Sigmoid colon (tissue), 7 donors: ENCODE data around the gene TNNC2. TPM values are rescaled to one million over a fixed set of nuclear protein-coding genes. Genes with fewer than 3 reads are reported as not detected.

Experiments
- DNase-seq: peaks from one replicate; pipeline ENCODE4 v3.0.0-alpha.2; 2019
- H3K27ac ChIP-seq, 4 donors: fragments of 200-600 bp; sonication (generic); one replicate each; pipeline ENCODE4 v1.5.1; 2016 to 2019; ENCODE audit warnings: mild to moderate bottlenecking in 1 of 4
- H3K27me3 ChIP-seq, 3 donors: fragments of 200-600 bp; sonication (generic); one replicate each; pipeline ENCODE4 v1.5.1; 2019; ENCODE audit warnings: mild to moderate bottlenecking in 1 of 3
- H3K36me3 ChIP-seq, 4 donors: fragments of 200-600 bp; sonication (generic); one replicate each; pipeline ENCODE4 v1.5.1; 2016 to 2019
- H3K4me1 ChIP-seq, 4 donors: fragments of 200-600 bp; sonication (generic); one replicate each; pipeline ENCODE4 v1.5.1; 2017 to 2019
- H3K4me3 ChIP-seq, 4 donors: fragments of 200-600 bp; sonication (generic); one replicate each; pipeline ENCODE4 v1.5.1; 2017 to 2019; ENCODE audit warnings: mild to moderate bottlenecking in 2 of 4, moderate library complexity in 1 of 4
- H3K9me3 ChIP-seq, 4 donors: fragments of 200-600 bp in 3 of 4; sonication (generic) in 3 of 4; one replicate each; pipeline versions ENCODE4 v1.5.1 to v1.6.1; 2013 to 2019
- EP300 ChIP-seq, 4 donors: sonication (generic); formaldehyde crosslinking; IDR thresholded peaks; one replicate each; pipeline ENCODE4 v1.6.1; 2017; ENCODE audit warnings: antibody characterized with exemption in 4 of 4
- POLR2A ChIP-seq, 2 donors: fragments of 450-650 bp; IDR thresholded peaks; one replicate each; pipeline ENCODE4 v1.6.1; 2016; ENCODE audit warnings: antibody characterized with exemption in 2 of 2, mild to moderate bottlenecking in 2 of 2, moderate library complexity in 2 of 2
- POLR2AphosphoS5 ChIP-seq, 4 donors: sonication (generic); formaldehyde crosslinking; IDR thresholded peaks; one replicate each; pipeline ENCODE4 v1.6.1; 2017; ENCODE audit warnings: antibody characterized with exemption in 4 of 4
- WGBS, 2 donors: extraction: QIAGEN DNeasy Blood & Tissue Kit; methylation state at CpG; one replicate each; pipeline ENCODE4 v1.1.7; 2013; 5-methylcytosine and 5-hydroxymethylcytosine counted together
- intact Hi-C: fragments of 100-400 bp; cut with DNase I; formaldehyde crosslinking; loops from one replicate; pipeline ENCODE4 v1.15.1; 2023
- polyA plus RNA-seq, 3 donors: library from polyadenylated mRNA; stranded (reverse); fragments of 200-250 nt; gene quantifications; one replicate each; pipeline ENCODE4 v1.2.3, GENCODE V29; 2013
- total RNA-seq, 4 donors: library from RNA; depleted of rRNA; stranded (reverse); fragments of >200 nt; gene quantifications; one replicate each; pipeline ENCODE4 v1.1.0, GENCODE V29; 2016
- TF ChIP-seq, protein P1 (sequence below), 4 experiments: fragments of 450-650 bp in 3 of 4; fragments of 200-600 bp in 1 of 4; IDR thresholded peaks; one replicate each; pipeline ENCODE4 v1.5.1; 2016 to 2019; ENCODE audit warnings: antibody characterized with exemption in 4 of 4, mild to moderate bottlenecking in 3 of 4, moderate library complexity in 2 of 4
- donor health status: healthy with polysubstance abuse.
- donor health status: Bipolar disorder and iron deficiency.
- donor health status: healthy.

Gene TNNC2
- total and polyA plus RNA-seq, 7 donors, result 0.95 to 15.6 (median 2.9) TPM; not detected in 2

DNA sequence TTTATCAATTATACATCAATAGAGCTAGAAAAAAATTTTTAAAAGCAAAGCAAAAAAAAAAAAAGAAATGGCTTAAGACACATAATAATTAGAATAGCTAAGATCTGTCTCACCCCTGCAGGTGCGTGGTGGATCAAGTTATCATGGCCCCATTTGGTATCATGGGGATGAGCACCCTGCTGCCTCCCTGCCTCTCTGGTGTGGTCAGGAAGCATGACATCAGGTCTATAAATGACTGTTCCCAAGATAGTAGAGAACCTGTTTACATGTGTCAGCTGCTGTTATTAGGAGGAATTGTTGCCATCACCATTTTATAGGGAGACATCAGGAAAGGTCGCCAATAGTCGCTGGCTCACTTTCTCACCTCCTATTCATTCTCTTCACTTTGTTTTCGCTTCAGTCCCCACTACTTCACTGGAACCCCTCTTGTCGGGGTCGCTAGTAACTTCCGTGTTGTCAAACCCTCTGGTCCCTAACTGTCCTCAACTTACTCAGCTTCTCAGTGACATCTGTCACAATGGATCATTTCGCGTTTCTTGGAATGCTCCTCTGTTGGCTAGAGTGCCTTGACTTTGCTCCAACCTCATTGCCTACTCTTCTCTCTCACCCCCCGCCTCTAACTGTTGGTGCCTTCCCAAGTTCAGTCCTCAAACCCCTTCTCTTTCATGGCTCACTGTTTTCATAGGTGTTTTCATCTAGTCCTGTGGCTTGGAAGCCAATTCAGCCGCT lies 30.6 kb downstream of the TNNC2 start:
- TF ChIP-seq EP300 (IDR thresholded peaks at IDR 0.05) (no peak), POLR2A (IDR thresholded peaks at IDR 0.05) (no peak), POLR2AphosphoS5 (IDR thresholded peaks at IDR 0.05) (no peak)
- TF ChIP-seq, protein P1, sequence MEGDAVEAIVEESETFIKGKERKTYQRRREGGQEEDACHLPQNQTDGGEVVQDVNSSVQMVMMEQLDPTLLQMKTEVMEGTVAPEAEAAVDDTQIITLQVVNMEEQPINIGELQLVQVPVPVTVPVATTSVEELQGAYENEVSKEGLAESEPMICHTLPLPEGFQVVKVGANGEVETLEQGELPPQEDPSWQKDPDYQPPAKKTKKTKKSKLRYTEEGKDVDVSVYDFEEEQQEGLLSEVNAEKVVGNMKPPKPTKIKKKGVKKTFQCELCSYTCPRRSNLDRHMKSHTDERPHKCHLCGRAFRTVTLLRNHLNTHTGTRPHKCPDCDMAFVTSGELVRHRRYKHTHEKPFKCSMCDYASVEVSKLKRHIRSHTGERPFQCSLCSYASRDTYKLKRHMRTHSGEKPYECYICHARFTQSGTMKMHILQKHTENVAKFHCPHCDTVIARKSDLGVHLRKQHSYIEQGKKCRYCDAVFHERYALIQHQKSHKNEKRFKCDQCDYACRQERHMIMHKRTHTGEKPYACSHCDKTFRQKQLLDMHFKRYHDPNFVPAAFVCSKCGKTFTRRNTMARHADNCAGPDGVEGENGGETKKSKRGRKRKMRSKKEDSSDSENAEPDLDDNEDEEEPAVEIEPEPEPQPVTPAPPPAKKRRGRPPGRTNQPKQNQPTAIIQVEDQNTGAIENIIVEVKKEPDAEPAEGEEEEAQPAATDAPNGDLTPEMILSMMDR (IDR thresholded peaks at IDR 0.05), result no peak
- DNase-seq, result no peak
- WGBS, 2 donors, result 96% methylated on average over 11 of the region's 11 CpGs
- no peak overlapping the region for H3K27ac ChIP-seq
- H3K36me3 ChIP-seq, result peaks cover 12 to 54% (median 32%) of the 10 kb centered on the region in 4 donors
- no peaks in the 10 kb centered on the region for H3K27me3 ChIP-seq
- intact Hi-C loops, result loop anchor here (10.0 kb wide), 1 partner anchor 288 kb away; the partner anchor contains the start of gene NCOA5
- H3K4me1 ChIP-seq, result peaks cover 0 to 22% (median 21%) of the 10 kb centered on the region in 4 donors
- no peak overlapping the region for H3K4me3 ChIP-seq
- H3K9me3 ChIP-seq, result no peaks in the 10 kb centered on the region

DNA sequence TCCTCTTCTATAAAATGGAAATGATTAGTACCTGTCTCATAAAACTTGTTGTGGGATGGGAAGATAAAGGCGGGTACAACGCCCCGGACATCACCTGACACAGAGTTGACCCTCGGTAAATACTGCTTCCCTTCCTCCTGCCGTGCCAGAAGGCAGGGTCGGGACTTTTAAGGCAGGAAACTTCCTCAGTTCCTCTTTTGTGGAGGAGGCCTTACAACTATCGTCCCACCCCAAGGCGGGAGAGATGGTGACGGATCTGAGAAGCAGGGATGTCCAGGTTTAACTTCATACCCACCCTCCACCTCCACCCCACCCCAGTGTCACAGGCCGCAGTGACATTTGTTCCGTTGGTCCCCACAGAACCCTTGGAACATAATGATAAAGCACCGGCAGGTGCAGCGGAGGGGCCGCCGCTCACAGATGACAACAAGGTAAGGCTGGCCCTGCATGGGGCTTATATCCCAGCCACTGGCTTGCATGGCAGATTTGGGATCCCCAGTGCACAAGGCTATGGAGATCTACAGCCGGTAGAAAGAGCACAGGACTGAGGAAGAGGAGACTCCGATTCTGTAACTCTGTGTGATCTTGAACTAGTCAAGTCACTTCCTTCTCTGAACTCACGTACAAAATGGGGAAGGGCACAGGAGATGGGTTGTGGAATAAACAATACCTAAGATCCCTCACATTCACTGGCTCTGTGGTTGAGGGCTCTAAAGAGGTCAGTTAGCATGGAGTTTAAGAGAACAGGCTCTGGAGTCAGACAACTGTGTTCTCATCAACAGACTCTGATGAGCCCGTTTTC lies 34.6 kb downstream of the TNNC2 start:
- 8 to 16% methylated on average over 19 of the region's 19 CpGs for WGBS, 2 donors
- Histone ChIP-seq H3K4me1 (peaks cover 0 to 25% (median 17%) of the 10 kb centered on the region in 4 donors), H3K36me3 (peaks cover 9 to 41% (median 25%) of the 10 kb centered on the region in 4 donors), H3K27ac (peak overlapping the region; percentile 91 to 98 (median 92)), H3K9me3 (no peaks in the 10 kb centered on the region), H3K27me3 (no peaks in the 10 kb centered on the region), H3K4me3 (peak overlapping the region; percentile 71 to 100 (median 87))
- DNase-seq, result no peak
- intact Hi-C loops, result loop anchor here (10.0 kb wide), 1 partner anchor 292 kb away; the partner anchor contains the start of gene NCOA5
- no peak for TF ChIP-seq POLR2AphosphoS5 (IDR thresholded peaks at IDR 0.05)
- no peak for TF ChIP-seq POLR2A (IDR thresholded peaks at IDR 0.05)
- no peak for TF ChIP-seq EP300 (IDR thresholded peaks at IDR 0.05)
- TF ChIP-seq, protein P1 (IDR thresholded peaks at IDR 0.05), result no peak

- H3K27me3 ChIP-seq, result no peaks in the 10 kb centered on the region
- no peak overlapping the region for H3K27ac ChIP-seq
- WGBS, 2 donors, result 47 to 57% methylated on average over 3 of the region's 3 CpGs
- TF ChIP-seq EP300 (IDR thresholded peaks at IDR 0.05), result no peak
- TF ChIP-seq POLR2AphosphoS5 (IDR thresholded peaks at IDR 0.05), result no peak
- TF ChIP-seq POLR2A (IDR thresholded peaks at IDR 0.05), result no peak
- TF ChIP-seq, protein P1 (IDR thresholded peaks at IDR 0.05), result no peak
- no peak overlapping the region for H3K4me3 ChIP-seq
- intact Hi-C loops, result no loop called here
- H3K36me3 ChIP-seq, result peaks cover 0 to 3% (median under 1%) of the 10 kb centered on the region in 4 donors
- peaks cover 0 to 35% (median 26%) of the 10 kb centered on the region in 4 donors for H3K4me1 ChIP-seq
- DNase-seq, result no peak
- H3K9me3 ChIP-seq, result no peaks in the 10 kb centered on the region
Observed at GRCh38 chr20:45788351-45788750, 38.8 kb downstream of the TNNC2 start.

DNA sequence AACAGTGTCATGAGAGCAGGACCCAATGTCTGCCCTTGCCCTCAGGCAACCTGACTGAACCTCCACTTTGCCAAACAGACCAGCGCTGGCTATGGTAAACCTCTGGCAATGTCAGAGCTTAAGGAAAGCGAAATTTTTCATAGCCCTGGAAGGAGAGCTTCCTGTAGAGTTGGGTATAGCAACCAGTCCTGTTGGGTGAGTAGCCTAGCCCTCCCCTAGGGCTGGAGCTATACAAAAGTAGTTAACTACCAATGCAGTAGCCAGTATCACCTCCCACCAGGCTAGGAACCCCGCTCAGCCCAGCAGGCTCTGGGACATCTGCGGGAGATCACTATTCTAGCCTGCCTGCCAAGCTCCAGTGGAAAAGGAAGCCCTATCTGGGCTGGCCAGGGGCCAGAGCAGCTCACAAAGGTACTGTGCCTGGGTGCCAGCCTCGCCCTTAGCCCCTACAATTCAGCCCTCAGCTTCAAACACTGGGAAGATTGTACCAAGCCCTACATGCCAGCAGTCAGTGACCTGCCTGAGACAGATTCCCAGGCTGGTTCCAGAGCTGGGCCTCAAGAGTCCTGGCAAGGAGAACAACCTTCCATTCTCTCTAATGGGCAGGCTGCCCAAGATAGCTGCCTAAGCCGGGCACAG lies 43.3 kb downstream of the TNNC2 start:
- WGBS, 2 donors, result 30 to 67% methylated on average over 6 of the region's 6 CpGs
- Histone ChIP-seq H3K4me3 (no peak overlapping the region), H3K27ac (peak overlapping the region; percentile 56 to 94 (median 92)), H3K4me1 (peaks cover 0 to 59% (median 54%) of the 10 kb centered on the region in 4 donors), H3K9me3 (no peaks in the 10 kb centered on the region), H3K27me3 (no peaks in the 10 kb centered on the region), H3K36me3 (no peaks in the 10 kb centered on the region)
- DNase-seq, result peak; percentile 77
- intact Hi-C loops, result loop anchor here (5.0 kb wide), 1 partner anchor 1596 kb away; the partner anchor contains the start of gene JPH2
- TF ChIP-seq POLR2A (IDR thresholded peaks at IDR 0.05) (no peak), EP300 (IDR thresholded peaks at IDR 0.05) (no peak), POLR2AphosphoS5 (IDR thresholded peaks at IDR 0.05) (no peak)
- TF ChIP-seq, protein P1 (IDR thresholded peaks at IDR 0.05), result no peak
